Daoy (cell line): ENCODE measurements around the gene HNRNPH2. TPM values are rescaled to one million over a fixed set of nuclear protein-coding genes. Genes with fewer than 3 reads are reported as not detected.

Experiments used
- DNase-seq: peaks from one replicate; pipeline ENCODE4 v3.0.0-alpha.2; 2015; ENCODE audit warnings: low read depth
- total RNA-seq: library from RNA; depleted of rRNA; stranded (reverse); fragments of >200 nt; shearing (Covaris generic); gene quantifications from 2 replicates; pipeline ENCODE4 v1.2.3, GENCODE V29; 2014

The HNRNPH2 gene
- total RNA-seq, 1 experiment from 2014 or later, result 50.6 TPM

GRCh38 chrX:101395789-101396188 lies 12.2 kb upstream of the HNRNPH2 start:
- no peak for DNase-seq

GRCh38 chrX:101397779-101398178 lies 10.2 kb upstream of the HNRNPH2 start:
- no peak for DNase-seq

- DNase-seq, result no peak
Measured at GRCh38 chrX:101398694-101399093, 9.3 kb upstream of the HNRNPH2 start.

GRCh38 chrX:101399825-101400224 lies 8.2 kb upstream of the HNRNPH2 start:
- no peak for DNase-seq

DNA sequence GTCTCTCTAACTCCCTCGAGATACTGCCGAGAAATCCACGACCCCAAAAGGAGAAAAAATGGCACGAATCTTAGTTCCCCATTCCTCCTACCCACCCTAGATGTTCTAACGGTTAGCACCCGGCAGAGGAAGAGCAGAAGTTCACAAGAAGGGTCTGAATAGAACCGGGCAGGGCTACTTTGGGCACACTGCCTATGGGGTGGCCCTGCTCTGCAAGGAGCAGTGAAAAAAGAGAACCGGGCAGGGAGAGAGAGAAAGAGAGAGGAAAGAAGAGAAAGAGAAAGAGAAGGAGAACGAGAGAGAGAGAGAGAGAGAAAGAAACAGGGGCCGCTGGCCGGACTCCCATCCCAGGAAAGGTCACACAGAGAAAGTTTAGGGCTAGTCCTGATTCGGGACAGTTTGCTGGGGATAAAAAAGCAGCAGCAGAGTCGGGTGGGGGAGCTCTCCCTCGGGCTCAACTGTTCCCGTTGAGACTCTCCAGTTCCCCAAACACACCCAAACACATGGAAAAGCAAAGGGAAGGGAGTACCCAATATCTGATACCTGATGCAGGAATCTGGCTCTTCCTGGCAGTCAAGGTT lies 765 bp upstream of the HNRNPH2 start:
- no peak for DNase-seq

DNA sequence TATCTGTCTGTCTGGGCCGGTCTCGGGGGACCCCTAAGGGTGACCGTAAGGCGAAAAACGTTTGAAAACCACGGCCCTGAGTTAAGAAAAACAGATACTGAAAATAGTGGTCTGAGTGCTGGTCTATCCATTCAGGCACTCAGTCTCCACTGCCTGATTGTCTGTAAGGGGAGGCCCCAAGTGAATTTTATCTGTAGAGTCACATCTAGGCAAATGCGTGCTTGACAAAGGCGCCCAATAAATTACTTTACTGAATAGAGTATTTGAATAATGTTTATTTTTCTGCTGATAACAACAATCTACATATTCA lies 465 bp downstream of the HNRNPH2 start:
- no peak for DNase-seq

DNA sequence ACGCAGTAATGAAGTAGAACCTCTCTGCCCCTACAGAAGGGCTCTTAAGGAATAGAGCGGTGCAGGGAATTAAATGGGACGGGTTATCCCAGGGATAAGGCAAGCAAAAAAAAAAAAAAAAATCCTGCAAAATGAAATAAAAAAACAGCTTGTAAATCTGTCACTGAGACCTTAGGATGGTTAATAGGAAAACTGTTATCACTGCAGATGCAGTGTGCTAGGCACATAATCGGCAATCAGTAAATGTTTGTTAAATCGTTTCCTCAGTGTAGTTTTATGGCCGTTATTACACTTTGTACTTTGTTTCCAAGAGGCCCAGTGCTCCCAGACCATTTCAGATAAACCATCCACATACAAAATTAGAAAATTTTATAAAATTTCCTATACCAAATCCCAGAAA lies 1.0 kb downstream of the HNRNPH2 start:
- DNase-seq, result no peak

DNA sequence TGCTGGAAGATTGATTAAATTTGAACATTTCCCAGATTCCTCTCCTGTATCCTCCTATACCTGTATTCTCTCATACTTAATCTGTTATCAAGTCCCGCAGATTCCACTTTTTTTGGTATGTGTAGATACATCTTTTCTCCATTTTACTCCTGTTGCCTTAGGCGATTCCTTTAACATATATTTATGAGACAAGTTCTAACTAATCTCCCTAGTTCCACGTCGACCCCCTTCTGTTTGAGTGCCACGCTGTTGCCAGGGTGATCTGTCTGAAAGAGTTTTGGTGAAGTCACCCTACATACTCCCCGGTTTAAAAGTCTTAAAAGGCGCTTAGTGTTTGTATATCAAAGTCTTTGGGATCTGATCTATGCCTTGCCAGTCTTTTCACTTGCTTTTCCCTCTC lies 2.4 kb downstream of the HNRNPH2 start:
- DNase-seq, result no peak

DNA sequence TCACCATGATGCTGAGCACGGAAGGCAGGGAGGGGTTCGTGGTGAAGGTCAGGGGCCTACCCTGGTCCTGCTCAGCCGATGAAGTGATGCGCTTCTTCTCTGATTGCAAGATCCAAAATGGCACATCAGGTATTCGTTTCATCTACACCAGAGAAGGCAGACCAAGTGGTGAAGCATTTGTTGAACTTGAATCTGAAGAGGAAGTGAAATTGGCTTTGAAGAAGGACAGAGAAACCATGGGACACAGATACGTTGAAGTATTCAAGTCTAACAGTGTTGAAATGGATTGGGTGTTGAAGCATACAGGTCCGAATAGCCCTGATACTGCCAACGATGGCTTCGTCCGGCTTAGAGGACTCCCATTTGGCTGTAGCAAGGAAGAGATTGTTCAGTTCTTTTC lies 4.0 kb downstream of the HNRNPH2 start:
- DNase-seq, result no peak

DNA sequence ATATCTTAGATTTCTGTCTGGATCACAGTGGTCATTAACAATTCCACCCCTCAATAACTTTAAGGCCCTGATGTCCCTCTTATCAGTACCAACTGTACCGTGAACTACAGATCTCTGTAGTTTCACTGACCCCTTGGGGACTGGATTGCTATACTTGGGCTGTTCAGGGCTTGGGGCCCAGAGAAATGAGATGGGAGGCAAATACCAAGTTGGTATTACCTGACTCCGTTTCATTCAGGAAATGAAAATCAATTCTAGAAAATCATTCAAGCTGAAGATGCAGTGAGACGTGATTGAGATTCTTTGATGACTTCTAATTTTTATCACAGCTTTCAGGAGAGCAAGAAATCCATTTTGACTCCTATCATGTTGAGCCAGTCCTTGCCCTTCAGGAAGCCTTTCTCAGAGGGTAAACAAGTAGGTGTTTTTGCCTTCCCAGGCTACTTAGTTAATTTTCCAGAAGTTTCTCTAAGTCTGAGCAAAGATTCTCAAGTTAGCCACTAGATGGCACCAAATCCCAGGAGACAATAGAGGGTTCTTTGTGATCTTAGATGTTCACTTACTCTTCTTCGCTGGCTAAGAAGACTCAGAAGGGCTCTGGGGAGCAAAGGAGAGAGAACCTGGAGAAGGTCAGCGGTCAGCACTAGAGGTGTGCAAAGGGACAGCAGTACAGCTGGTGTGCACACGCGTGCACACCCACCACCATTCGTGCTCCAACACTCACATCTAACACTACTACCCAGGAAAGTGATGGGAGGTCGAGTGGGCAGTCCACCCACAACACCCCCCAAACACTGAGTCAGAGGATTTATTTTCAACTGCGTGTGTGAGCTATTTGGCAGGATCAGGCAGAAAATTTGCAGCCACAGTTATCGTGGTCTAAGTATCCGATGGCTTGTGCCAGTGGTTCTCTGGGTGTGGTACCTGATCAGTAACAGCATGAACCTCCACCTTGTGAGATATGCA lies 7.4 kb downstream of the HNRNPH2 start:
- DNase-seq, result peak; percentile 45

- DNase-seq, result no peak
Measured at GRCh38 chrX:101416691-101417090, 8.7 kb downstream of the HNRNPH2 start.

GRCh38 chrX:101417190-101417589 lies 9.2 kb downstream of the HNRNPH2 start:
- no peak for DNase-seq

GRCh38 chrX:101417981-101418841 lies 10.2 kb downstream of the HNRNPH2 start:
- DNase-seq, result peak; percentile 59

DNA sequence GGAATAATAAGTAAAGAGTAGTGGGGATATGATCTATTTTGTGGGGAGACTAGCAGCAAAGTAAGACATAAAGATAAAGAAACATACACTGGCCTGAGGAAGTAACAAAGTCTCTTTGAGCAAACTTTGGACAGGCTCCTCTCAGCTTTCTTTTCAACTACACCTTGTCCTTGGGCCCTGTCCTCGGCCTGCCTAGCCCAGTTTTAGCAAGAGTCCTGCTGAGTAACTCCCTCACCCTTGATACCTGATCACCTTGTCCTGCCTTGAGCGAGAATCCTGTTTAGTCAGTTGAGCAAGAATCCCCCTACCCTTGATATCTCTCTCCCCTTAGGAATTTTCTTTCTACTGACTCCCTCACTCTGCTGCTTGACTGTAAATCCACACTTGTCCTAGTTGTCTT lies 11.5 kb downstream of the HNRNPH2 start:
- no peak for DNase-seq

- no peak for DNase-seq
Measured at GRCh38 chrX:101427954-101428353, 19.9 kb downstream of the HNRNPH2 start.

GRCh38 chrX:101429934-101430333 lies 21.9 kb downstream of the HNRNPH2 start:
- DNase-seq, result no peak

- peak; percentile 32 for DNase-seq
Measured at GRCh38 chrX:101430457-101431078, 22.5 kb downstream of the HNRNPH2 start.

DNA sequence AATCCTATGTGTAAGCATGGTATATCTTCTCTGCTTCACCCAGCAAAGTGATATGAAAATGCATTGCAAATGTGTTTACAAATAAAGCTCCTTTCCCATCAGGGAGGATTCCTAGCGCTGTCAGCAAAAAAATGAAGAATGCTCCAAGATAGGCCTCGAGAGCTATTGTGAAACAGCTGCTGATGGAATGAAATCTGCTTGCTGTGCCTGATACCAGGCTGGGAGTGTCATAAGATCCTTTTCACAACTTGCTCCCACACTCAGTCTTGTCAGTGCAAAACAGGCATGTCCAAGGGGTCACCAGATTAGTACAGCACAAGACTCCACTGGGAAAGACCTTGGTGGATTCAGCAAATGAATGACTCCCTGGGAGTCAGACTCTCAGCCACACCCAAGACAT lies 34.1 kb downstream of the HNRNPH2 start:
- DNase-seq, result no peak

GRCh38 chrX:101449279-101449678 lies 41.3 kb downstream of the HNRNPH2 start:
- DNase-seq, result no peak

- DNase-seq, result no peak
Measured at GRCh38 chrX:101450085-101450484, 42.1 kb downstream of the HNRNPH2 start.

DNA sequence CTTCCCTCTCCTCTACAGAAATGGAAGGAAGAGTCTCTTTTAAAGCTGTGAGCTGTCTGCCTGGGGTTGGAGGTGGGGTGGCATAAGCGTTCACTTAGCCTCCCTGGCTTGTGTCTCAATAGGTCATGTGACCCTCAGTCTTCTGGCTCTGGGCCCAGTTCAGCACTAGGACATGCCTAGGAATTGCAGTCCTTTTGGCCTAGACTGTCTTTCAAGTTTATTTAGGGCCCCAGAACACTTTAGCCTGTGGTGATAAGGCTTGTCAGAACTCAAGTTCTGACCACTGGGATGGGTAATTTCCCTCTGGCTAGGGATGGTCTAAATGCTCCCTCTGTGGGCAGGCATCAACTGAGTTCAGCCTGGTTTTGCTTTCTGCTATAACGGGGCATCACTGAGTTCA lies 42.9 kb downstream of the HNRNPH2 start:
- DNase-seq, result no peak

GRCh38 chrX:101452056-101452455 lies 44.0 kb downstream of the HNRNPH2 start:
- no peak for DNase-seq
